PC-9 (cell line): ENCODE measurements around the gene TBCD. TPM values are rescaled to one million over a fixed set of nuclear protein-coding genes. Genes with fewer than 3 reads are reported as not detected.

Experiments
- BruUV-seq: library from RNA; stranded (reverse); fragments of 400-500 nt; replicated peaks from 2 replicates; lab custom pipeline; 2021; lab: Mats Ljungman, UMichigan
- CTCF ChIA-PET: fragments of 300-600 bp; sonication (Branson Sonifier 250); formaldehyde crosslinking; loops from one replicate; lab custom pipeline; 2022; ENCODE audit warnings: antibody characterized with exemption; lab: Charles Lee
- POLR2A ChIA-PET: fragments of 300-600 bp; sonication (Branson Sonifier 250); formaldehyde crosslinking; loops from one replicate; lab custom pipeline; 2022; ENCODE audit warnings: antibody characterized with exemption; ENCODE audit not compliant: unreplicated experiment; lab: Charles Lee
- DNase-seq, 2 experiments: peaks; one replicate each; pipeline versions ENCODE4 v3.0.0 to v3.0.0-alpha.2; 2015 to 2022; ENCODE audit warnings: mixed read lengths in 1 of 2
- H2AFZ ChIP-seq: fragments of 200-600 bp; sonication (generic); 2 replicates; pipeline ENCODE4 v1.8.1; 2017; ENCODE audit warnings: antibody characterized with exemption
- H3F3A ChIP-seq: fragments of 200-600 bp; sonication (generic); 2 replicates; pipeline ENCODE4 v1.8.1; 2017; ENCODE audit warnings: antibody characterized with exemption, mild to moderate bottlenecking, low read depth; ENCODE audit not compliant: insufficient read depth
- H3K27ac ChIP-seq: fragments of 200-600 bp; sonication (generic); 2 replicates; pipeline ENCODE4 v1.6.1; 2016; ENCODE audit warnings: mixed run types
- H3K27me3 ChIP-seq: fragments of 200-600 bp; sonication (generic); 2 replicates; pipeline ENCODE4 v1.6.1; 2016; ENCODE audit warnings: low read depth, mixed run types; ENCODE audit not compliant: insufficient read depth
- H3K36me3 ChIP-seq: fragments of 200-600 bp; sonication (generic); 2 replicates; pipeline ENCODE4 v1.6.1; 2016; ENCODE audit warnings: low read depth, mixed run types
- H3K4me1 ChIP-seq: fragments of 200-600 bp; sonication (generic); replicated peaks from 2 replicates; pipeline ENCODE4 v1.6.1; 2016; ENCODE audit warnings: mixed run types; ENCODE audit not compliant: insufficient read depth
- H3K4me2 ChIP-seq: fragments of 200-600 bp; sonication (generic); 2 replicates; pipeline ENCODE4 v1.6.1; 2017; ENCODE audit warnings: mixed run types
- H3K4me3 ChIP-seq: fragments of 200-600 bp; sonication (generic); 2 replicates; pipeline ENCODE4 v1.6.1; 2016; ENCODE audit warnings: mixed run types
- H3K79me2 ChIP-seq: fragments of 200-600 bp; sonication (generic); 2 replicates; pipeline ENCODE4 v1.6.1; 2017; ENCODE audit warnings: low read depth, mixed run types
- H3K9me2 ChIP-seq: fragments of 200-600 bp; sonication (generic); 2 replicates; pipeline ENCODE4 v1.8.1; 2017; ENCODE audit warnings: mild to moderate bottlenecking; ENCODE audit not compliant: insufficient read depth
- H3K9me3 ChIP-seq: fragments of 200-600 bp; sonication (generic); 2 replicates; pipeline ENCODE4 v1.8.1; 2016; ENCODE audit warnings: low read depth; ENCODE audit not compliant: insufficient read depth
- H4K20me1 ChIP-seq: fragments of 200-600 bp; sonication (generic); 2 replicates; pipeline ENCODE4 v1.8.1; 2017; ENCODE audit not compliant: insufficient read depth
- EZH2 ChIP-seq: fragments of 200-600 bp; sonication (generic); IDR thresholded peaks from 2 replicates; pipeline ENCODE4 v1.8.0; 2017; ENCODE audit warnings: antibody characterized with exemption, low read depth
- intact Hi-C: fragments of 100-400 bp; cut with micrococcal nuclease; formaldehyde crosslinking; loops from one replicate; pipeline ENCODE4 v1.10.0; 2022; ENCODE audit not compliant: unreplicated experiment
- total RNA-seq: library from RNA; stranded (reverse); gene quantifications from 2 replicates; pipeline ENCODE4 v1.2.3, GENCODE V29; 2021
- TF ChIP-seq, protein P1 (sequence below): fragments of 200-600 bp; sonication (generic); conservative IDR thresholded peaks from 2 replicates; pipeline ENCODE4 v1.6.1; 2017; ENCODE audit warnings: mixed run types, antibody characterized with exemption, mild to moderate bottlenecking, moderate library complexity

The TBCD gene
- total RNA-seq, 1 experiment from 2014 or later = 115 TPM

DNA sequence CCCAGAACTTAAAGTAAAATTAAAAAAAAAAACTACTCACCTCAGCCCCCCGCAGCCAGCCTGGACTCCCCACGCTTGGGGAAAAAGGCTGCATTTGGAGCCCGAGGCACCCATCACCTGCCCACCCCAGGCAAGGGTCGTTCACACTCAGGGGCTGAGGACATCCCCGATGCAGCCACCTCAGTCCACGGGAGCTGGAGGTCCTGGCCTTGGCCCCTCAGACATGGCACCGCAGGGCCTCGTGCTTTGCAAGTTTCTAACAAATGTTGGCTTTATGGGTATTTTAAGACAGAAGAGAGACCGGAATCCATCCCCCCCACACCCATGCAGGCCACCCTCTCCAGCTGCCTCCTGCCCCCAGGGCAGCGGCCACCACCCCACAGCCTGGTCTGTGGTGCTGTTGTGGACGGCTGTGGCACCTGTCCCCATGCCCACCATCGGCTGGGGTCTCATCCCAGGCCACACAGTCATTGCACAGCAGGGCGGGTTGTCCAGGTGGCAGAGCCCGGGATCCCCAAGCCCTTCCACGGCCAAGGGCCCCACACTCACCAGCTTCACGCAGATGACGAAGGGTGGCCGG, 204.4 kb downstream of the TBCD start:
- TF ChIP-seq, protein P1, sequence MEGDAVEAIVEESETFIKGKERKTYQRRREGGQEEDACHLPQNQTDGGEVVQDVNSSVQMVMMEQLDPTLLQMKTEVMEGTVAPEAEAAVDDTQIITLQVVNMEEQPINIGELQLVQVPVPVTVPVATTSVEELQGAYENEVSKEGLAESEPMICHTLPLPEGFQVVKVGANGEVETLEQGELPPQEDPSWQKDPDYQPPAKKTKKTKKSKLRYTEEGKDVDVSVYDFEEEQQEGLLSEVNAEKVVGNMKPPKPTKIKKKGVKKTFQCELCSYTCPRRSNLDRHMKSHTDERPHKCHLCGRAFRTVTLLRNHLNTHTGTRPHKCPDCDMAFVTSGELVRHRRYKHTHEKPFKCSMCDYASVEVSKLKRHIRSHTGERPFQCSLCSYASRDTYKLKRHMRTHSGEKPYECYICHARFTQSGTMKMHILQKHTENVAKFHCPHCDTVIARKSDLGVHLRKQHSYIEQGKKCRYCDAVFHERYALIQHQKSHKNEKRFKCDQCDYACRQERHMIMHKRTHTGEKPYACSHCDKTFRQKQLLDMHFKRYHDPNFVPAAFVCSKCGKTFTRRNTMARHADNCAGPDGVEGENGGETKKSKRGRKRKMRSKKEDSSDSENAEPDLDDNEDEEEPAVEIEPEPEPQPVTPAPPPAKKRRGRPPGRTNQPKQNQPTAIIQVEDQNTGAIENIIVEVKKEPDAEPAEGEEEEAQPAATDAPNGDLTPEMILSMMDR = no peak
- no peak for TF ChIP-seq EZH2

DNA sequence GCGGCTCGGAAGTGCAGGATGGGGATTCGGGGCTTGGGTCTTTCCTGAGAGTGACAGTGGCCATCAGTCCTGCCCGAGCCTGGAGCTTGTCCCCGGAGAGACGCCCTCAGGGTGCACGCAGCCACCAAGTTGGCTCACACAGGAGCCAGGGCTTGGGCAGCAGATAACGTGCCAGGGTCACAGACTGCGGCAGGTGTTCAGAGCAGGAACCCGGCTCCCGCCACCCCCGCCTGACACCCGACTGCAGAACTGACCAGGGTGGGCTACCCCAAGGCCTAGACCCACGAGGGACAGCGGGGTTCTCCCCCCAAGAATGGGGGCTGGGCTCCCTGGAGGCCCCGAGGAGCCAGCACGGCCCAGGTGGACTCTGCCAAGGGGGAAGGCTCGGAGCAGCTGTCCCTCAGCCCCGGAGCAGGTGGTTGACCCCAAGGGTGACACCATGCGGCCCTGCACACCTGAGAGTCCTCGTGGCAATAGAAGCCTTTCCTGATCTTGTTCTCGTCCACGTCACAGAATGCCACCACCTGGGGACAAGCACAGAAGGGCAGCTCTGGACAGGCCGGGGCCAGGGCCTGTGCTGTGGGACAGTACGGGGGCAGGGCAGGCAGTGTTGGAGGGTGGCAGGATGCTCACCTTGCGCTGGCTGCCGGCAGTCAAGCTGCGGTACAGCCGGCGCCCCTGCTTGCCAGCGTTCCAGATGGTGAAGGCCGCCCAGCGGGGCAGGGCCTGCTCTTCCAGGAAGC, 205.0 kb downstream of the TBCD start:
- CTCF ChIA-PET = no interaction called here
- Histone ChIP-seq H3K27ac (no peak overlapping the region), H3K36me3 (no peaks in the 10 kb centered on the region), H3K4me3 (no peak overlapping the region), H3K4me1 (no peaks in the 10 kb centered on the region), H2AFZ (no peak overlapping the region), H3K4me2 (no peak overlapping the region), H3K9me2 (no peaks in the 10 kb centered on the region), H4K20me1 (no peaks in the 10 kb centered on the region), H3K79me2 (no peaks in the 10 kb centered on the region), H3K9me3 (no peaks in the 10 kb centered on the region), H3F3A (no peaks in the 10 kb centered on the region), H3K27me3 (no peaks in the 10 kb centered on the region)
- BruUV-seq = no TSS peak
- POLR2A ChIA-PET = no interaction called here
- DNase-seq = no peak
- no peak for TF ChIP-seq EZH2
- TF ChIP-seq, protein P1 = no peak
- intact Hi-C loops = no loop called here

More for the DNA sequence above, 204.4 kb downstream of the TBCD start:
- no peaks in the 10 kb centered on the region for H3K36me3 ChIP-seq
- H3K27ac ChIP-seq = no peak overlapping the region
- H3F3A ChIP-seq = no peaks in the 10 kb centered on the region
- DNase-seq = no peak
- no peaks in the 10 kb centered on the region for H4K20me1 ChIP-seq
- no peak overlapping the region for H3K4me3 ChIP-seq
- CTCF ChIA-PET = no interaction called here
- no peak overlapping the region for H3K4me2 ChIP-seq
- intact Hi-C loops = no loop called here
- no peak overlapping the region for H2AFZ ChIP-seq
- POLR2A ChIA-PET = no interaction called here
- BruUV-seq = no TSS peak
- no peaks in the 10 kb centered on the region for H3K79me2 ChIP-seq
- H3K9me2 ChIP-seq = no peaks in the 10 kb centered on the region
- H3K27me3 ChIP-seq = no peaks in the 10 kb centered on the region
- no peaks in the 10 kb centered on the region for H3K9me3 ChIP-seq
- no peaks in the 10 kb centered on the region for H3K4me1 ChIP-seq

DNA sequence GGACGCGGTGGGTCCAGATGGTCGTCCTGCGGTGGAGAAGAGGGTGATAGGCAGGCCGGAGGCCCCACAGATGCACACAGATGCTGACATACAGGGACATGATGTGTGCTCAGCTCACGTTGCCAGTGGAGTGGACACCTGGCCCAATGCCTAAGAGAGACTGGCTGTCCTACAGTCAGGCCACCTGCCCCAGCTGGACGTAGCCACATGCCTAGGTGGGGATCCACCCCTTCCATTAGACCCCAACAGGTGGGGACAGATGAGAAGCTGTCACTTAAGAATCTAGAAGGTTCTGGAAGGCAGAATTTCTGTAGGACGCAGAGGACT, 205.6 kb downstream of the TBCD start:
- H4K20me1 ChIP-seq = no peaks in the 10 kb centered on the region
- intact Hi-C loops = no loop called here
- H3K4me1 ChIP-seq = no peaks in the 10 kb centered on the region
- H3K79me2 ChIP-seq = no peaks in the 10 kb centered on the region
- H3K4me2 ChIP-seq = no peak overlapping the region
- H3K27ac ChIP-seq = no peak overlapping the region
- ChIA-PET CTCF (no interaction called here), POLR2A (no interaction called here)
- no peak overlapping the region for H3K4me3 ChIP-seq
- BruUV-seq = no TSS peak
- no peak for DNase-seq
- no peaks in the 10 kb centered on the region for H3K27me3 ChIP-seq
- H3K36me3 ChIP-seq = no peaks in the 10 kb centered on the region
- H3F3A ChIP-seq = no peaks in the 10 kb centered on the region
- no peaks in the 10 kb centered on the region for H3K9me2 ChIP-seq
- no peaks in the 10 kb centered on the region for H3K9me3 ChIP-seq
- no peak overlapping the region for H2AFZ ChIP-seq
- TF ChIP-seq, protein P1 = no peak
- TF ChIP-seq EZH2 = no peak
